ENCODE data around the gene INHA.

DNA sequence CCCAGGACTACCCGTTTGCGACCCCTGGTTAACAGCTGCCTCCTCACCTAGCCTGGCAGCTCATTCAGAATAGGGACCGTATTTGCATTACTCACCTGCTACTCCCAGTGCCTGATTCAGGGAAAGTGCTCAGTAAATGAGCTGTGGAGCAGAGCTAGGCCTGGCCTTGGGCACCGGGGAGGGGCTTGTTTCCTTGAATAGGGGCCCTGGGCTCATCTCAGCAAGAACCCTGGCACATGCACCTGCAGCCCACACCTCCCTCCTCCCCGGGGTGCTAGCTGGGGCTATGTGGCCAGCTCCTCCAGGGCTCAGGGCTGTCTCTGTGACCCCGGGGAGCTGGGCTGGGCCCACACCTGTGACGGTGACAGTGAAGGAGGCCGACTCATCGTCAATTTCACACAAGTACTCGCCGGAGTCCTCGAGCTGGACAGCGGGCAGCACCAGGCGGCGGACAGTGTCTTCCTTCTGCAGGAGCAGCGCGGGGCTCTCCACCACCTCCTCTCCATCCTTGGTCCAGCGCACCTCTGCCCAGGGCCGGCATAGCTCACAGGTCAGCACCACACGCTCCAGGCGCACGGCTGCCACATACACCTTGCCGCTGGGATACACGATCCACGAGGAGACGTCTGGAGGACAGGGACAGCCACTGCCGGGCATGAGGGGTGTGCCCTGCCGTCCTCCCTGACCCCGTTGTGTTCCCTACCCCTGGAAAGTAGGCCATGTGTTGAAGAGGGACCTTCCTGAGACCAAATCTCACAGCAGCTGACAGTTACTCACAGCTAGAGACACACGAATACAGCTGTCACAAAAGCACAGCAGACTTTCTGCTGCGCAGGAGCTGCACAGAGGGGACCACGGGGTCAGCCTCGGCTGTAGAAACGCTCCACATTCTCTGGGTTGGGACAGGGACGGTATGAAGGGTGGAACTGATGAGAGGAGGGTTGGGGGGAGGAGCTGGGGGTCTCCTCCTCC lies 9.8 kb upstream of the INHA start:
- TF ChIP-seq, protein P1, sequence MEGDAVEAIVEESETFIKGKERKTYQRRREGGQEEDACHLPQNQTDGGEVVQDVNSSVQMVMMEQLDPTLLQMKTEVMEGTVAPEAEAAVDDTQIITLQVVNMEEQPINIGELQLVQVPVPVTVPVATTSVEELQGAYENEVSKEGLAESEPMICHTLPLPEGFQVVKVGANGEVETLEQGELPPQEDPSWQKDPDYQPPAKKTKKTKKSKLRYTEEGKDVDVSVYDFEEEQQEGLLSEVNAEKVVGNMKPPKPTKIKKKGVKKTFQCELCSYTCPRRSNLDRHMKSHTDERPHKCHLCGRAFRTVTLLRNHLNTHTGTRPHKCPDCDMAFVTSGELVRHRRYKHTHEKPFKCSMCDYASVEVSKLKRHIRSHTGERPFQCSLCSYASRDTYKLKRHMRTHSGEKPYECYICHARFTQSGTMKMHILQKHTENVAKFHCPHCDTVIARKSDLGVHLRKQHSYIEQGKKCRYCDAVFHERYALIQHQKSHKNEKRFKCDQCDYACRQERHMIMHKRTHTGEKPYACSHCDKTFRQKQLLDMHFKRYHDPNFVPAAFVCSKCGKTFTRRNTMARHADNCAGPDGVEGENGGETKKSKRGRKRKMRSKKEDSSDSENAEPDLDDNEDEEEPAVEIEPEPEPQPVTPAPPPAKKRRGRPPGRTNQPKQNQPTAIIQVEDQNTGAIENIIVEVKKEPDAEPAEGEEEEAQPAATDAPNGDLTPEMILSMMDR (conservative IDR thresholded peaks at IDR 0.05; ENCODE audit: low read depth, low read length): no peak
- no peak for TF ChIP-seq EZH2 (IDR thresholded peaks at IDR 0.05; ENCODE audit: low read length, unreplicated experiment)
- no peak for TF ChIP-seq EZH2phosphoT487 (IDR thresholded peaks at IDR 0.05; ENCODE audit: borderline replicate concordance, low read length)
